CD4-positive, alpha-beta T cell treated with Interleukin-12 subunit alpha and Interleukin-12 subunit beta, for 1 hour (primary cell): ENCODE data around the gene SPRING1.
"Not testable (repeated sequence)": the region's sequence is repeated elsewhere in the genome, so short reads cannot be mapped to it uniquely, and the experiment has no call there.

Experiments
- DNase-seq: peaks from one replicate; pipeline ENCODE4 v3.0.0-alpha.2; 2020

Gene SPRING1, protein sequence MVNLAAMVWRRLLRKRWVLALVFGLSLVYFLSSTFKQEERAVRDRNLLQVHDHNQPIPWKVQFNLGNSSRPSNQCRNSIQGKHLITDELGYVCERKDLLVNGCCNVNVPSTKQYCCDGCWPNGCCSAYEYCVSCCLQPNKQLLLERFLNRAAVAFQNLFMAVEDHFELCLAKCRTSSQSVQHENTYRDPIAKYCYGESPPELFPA

DNA sequence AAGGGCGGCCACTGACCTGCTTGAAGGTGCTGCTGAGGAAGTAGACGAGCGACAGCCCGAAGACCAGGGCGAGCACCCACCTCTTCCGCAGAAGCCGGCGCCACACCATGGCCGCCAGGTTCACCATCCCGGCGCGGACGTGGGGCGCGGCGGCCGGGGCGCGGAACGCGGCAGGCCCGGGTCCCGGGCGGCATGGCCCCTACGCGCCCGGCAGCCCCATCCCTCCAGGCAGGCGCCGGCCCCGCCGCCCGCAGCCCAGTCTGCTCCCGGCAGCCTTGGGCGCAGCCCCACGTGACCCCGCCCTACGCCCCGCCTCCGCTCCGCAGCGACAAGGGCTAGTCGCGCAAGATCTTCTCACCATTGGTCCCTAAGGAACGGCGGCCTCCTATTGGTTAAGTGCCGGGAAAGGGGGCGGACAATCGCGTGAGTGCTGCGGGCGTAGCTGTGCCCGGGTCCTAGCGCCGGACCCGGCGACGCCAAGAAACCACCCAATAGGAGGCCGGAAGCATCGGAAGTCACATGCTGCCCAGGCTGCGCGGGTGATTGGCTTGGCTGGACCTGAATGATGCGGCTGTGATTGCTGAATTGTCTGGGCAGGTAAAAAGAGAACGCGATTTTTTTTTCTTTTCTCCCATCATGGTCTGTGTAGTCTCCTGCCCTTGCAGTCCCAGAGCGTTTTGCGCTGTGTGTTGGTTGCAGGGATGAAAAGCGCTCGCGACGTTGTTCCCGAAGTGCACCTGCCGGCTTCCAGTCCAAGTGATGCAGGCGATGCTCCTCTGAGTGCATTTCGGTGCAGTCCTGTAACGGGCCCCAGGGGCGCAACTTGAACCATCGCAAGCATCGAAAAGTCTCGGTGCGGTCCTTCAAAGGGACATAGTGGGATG is at the start of gene SPRING1, which contains the start of gene RNFT2:
SPRING1 (minus strand) TSS at position 296 of the 884 bp plus-strand sequence; CDS start at position 127, 169 bp downstream.
RNFT2 (plus strand) TSS at position 542 of the 884 bp plus-strand sequence. CDS start 2,183 bp downstream, outside the sequence.
- DNase-seq = peak; percentile 99

DNA sequence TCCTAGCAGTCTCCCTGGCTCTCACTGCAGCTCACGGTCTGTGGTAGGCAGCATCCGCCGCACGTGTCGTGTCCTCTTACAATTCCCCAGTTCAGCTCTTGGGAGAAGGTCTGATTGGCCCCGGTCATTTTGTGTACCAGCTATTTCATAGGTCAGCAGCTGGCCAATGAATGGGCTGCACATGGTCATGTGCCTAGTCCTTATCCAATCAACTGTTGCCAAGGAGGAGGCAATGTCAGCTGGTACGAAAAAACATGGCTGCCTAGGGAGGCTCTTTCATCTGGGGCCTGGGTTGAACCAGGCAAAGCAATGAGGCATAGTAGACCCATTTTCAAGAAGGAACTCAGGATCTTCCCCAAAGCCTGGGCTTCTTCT is 46.4 kb upstream of the SPRING1 start:
- no peak for DNase-seq

DNA sequence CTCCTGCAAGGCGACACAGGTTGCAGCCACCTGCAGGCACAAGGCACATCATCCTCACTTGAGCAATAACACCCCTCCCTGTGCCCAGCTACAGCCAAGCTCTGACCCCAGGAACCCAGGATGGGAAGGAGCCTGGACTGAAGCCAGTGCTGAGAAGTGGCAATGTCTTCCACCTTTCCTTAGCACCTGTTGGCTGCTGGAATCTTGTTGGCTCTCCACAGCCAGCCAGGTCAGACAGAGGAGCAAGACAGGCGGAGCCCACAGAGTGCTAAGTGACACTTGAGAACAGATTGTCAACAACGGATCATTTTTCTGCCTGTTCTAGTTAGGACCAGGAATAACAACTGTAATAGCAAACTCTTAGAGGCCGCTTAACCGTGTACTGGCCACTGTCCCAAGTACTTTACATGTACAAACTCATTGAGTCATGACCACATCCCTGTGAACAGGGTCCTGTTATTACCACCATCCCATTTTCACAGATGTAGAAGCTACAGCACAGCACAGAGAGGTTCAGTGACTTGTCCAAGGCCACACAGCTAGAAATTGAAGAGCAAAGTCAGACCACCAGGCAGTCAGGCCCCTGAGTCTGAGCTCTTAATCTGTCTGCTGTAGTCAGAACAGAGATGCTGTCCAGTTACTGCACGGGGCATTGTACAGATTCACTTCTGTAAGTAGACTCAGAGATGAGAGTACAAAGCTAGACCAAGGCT is 45.8 kb upstream of the SPRING1 start:
- DNase-seq = no peak

DNA sequence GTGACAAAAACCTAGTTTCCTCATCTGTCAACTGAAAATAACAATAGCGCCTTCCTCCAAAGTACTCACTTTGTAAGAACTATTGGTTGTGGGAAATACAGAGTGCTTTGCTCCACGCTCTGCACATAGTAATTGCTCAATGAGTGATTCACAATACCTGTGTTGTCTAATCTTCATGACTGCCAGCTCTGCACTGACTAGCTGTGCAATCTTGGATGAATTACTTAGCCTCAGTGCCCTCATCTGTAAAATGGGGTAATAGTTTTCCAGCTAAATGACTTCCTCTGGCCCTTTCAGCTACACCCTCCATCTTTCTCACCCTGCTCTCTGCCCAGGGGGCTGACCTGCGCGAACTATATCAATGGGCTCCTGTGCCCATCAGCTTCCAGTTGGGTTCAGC is 43.1 kb upstream of the SPRING1 start:
- DNase-seq = no peak

DNA sequence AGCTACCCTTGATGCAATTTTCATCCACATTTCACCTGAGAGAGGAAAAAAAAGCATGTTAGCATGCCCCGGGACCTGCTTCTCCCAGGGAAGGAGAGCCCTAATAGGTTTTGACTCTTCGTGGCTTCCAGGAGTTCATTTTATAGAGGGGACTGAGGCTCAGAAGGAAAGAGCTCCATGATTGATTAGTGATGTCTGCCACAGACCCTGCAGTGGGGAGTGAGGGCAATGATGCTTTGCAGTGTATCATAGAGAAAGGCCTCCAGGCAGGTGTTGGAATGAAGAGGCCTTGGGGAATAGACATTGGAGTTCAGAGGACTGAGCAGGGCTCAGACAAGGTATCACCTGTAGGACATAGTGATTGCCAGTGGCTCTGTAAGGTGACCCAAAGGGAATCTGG is 41.7 kb upstream of the SPRING1 start:
- no peak for DNase-seq

DNA sequence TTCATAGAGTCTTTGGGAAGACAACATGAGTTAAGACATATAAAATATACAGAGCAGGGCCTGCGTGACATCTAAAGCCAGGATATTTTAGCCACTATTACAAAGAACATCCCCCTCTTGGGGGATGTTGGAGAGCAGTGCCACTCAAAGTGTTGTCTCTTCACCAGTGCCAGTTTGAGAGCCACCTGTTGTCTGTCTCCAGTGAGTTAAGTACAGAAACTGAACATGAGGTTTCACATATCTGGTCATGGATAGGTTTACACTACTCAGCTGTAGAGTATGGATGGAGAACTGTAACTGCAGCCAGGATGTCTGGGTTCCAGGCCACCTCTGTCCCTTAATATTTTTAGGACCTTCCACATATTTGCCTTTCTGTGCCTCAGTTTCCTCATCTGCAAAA is 39.4 kb upstream of the SPRING1 start:
- DNase-seq = no peak

DNA sequence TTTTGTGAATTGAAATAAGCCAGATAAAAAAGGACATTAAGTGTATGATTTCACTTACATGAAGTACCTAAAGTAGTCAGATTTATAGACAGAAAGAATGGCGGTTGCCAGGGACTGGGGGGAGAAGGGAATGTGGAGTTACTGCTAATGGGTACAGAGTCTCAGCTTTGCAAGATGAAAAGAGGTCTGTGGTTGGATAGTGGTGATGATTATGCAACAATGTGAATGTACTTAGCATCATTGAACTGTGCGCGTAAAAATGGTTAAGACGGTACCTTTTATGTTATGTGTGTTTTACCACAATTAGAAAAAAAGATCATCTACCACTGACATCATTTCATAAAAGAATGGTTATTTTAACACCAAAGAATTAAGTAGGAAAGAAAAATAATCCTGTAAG is 36.2 kb upstream of the SPRING1 start:
- DNase-seq = no peak

DNA sequence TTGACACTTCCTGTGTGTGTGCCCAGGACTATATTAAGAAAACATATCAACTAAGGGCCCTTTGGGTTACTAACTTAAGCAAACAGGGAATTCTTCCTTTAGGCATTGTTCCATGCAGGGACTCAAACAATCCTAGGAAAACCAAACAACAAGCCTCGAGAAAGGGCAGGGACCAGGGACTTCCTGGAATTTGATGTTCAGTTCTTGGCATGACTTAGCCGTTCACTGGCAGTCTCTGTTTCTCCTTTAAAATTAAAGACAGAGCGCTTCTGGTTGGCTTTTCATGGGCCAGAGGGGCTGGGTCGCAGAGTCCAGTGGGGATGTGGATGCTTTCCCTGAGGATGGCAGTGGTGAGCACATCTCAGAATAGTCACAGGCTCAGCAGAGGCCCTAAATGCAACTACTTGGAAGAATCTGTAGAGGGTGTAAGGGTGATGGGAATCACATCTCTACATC is 35.4 kb upstream of the SPRING1 start:
- no peak for DNase-seq

DNA sequence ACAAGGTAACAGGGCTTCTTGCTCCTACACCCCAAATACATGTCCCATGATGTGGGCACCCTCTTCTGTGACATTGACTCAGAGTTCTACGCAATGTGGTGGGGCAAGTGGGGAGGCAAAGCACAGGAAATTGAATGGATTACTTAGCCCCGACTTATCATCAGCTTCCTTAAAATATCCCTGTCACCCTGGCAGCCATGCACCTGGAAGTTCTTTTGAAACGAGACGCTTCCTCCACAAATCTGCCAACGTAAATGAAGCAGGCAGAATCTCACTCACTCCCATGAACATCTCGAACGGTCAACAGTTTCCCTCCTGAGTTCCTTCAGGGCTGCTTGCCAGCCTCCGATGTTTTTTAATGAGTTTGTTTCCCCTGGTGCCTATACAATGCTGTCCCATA is 33.8 kb upstream of the SPRING1 start:
- DNase-seq = no peak

DNA sequence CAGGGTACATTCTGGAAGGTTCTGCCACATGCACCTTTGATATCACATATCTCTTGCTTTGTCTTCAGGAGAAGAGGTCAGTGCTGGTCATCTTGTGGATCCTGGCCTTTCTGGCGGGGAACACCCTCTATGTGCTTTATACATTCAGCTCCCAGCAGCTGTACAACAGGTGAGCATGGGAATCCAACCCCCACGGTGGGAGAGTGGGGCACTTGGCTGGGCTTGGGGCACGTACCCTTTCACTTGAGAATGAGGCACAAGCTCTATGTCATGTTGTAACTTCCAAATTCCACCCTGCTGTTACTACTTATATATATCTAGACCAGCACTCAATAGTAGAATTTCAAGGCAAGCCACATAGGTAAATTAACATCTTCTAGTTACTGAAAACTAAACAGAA is 28.9 kb upstream of the SPRING1 start:
- no peak for DNase-seq

DNA sequence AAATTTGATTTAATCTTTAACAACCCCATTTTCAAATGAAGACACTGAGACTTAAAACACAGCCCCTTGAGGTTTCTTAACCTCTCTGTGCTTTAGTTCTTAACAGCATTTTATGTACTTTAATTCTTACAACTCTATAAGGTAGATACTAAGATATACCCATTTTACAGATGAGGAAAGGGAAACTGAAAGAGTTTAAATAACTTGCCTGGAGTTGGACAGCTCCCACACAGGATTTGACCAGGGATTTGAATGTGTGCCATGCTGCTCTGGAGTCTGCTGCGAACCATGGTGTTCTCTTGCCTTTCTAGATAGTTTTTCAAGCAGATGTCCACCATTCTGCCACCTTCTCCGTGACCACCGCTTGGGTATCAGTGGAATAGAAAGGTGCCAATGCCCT is 28.4 kb upstream of the SPRING1 start:
- no peak for DNase-seq

DNA sequence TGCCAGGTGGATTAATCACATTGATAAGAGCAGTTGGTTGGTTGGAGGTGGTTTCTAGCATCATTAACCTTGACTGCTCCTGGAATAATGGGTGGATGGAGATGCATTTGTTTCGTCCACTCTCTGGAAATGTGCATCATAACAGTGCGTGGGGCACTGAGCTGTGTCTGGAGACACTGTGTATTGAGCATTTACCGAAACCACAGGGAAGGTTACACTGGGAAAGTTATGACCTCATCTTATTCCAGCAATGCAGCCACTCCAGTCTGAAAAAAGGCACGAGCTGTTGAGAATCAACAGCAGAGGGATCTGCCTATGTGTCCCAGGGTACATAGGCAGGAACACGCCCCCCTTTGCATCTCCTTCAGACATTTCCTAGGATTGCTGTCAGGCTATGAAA is 27.4 kb upstream of the SPRING1 start:
- DNase-seq = no peak

DNA sequence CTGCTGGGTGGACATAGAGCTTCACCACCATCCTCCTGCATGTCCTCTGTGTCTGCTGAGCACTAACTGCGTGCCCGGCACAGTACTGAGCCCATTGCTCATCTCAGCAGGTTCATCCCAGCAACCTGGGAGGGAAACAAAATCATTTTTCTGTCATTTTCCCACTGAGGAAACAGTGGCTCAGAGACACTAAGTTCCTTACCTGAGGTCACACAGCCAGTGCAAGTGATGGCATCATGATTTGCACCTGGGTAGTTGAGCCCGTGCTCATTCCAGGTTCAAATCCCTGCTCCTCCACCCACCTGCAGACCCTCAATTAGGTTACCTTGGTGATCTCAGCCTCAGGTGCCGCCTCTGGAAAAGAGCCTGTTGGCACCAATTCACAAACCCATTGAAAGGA is 23.6 kb upstream of the SPRING1 start:
- no peak for DNase-seq

DNA sequence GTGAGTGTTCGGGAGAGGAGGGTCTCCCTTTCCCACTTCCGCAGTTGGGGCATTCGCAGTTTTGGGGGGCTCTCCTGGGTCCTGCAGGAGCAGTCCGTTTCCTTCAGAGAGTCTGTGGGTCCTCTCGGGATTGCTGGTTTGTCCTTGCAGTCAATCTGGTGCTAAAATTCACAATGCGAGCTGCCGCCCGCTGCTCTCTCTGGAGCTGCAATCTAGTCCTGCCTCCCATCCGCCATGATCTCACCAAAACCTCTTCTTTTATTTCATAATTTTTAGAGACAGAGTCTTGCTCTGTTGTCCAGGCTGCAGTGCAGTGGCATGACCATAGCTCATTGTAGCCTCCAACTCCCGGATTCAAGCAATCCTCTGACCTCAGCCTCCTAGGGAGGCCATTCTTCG is 22.8 kb upstream of the SPRING1 start:
- DNase-seq = no peak

DNA sequence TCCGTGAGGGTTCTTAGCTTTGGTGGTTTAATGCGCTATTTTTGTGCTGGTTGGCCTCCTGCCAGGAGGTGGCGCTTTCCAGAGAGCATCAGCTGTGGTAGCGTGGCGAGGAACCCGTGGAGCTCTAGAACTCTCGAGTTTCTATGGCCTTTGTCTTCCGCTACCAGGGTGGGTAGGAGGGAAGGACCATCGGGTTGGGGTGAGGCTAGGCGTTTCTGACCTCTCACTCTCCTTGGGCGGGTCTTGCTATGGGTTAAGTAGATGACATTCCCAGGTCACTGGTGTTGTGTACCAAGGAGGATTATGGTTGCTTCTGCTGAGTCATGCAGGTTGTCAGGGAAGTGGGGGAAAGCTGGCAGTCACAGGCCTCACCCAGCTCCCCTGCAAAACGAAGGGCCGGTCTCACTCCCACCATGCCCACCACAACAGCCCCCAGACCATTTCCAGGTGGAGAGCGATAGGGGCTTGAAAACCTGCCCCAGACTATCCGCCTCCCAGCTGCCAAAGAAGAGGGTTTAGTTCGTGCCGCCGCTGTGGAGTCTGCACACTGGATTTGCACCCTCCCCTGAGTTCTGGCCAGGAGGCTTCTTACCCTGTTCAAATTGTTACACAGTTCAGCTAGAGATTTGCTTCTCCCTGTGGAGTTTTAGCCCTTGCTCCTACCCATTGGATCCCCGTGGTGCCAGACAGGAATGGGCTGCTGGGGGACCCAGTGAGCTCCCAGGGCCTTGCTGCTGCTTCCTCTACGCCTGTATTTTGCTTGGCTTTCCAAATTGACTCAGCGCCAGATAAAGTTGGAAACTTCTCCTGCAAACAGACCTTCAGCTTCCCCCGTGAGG is 22.1 kb upstream of the SPRING1 start:
- peak; percentile 22 for DNase-seq

DNA sequence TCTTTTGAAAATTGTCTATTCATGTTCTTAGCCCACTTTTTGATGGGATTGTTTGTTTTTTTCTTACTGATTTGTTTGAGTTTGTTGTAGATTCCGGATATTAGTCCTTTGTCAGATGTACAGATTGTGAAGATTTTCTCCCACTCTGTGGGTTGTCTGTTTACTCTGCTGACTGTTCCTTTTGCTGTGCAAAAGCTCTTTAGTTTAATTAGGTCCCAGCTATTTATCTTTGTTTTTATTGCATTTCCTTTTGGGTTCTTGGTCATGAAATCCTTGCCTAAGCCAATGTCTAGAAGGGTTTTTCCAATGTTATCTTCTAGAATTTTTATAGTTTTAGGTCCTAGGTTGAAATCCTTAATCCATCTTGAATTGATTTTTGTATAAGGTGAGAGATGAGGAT is 16.9 kb upstream of the SPRING1 start:
- DNase-seq = not testable (repeated sequence)

DNA sequence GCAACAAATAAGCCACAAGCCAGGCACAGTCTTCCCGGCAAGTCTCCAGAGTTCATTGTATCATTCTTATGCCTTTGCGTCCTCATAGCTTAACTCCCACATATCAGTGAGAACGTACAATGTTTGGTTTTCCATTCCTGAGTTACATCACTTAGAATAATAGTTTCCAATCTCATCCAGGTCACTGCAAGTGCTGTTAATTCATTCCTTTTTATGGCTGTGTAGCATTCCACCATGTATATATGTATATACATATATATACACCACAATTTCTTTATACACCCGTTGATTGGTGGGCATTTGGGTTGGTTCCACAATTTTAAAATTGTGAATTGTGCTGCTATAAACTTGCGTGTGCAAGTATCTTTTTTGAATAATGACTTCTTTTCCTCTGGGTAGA is 16.2 kb upstream of the SPRING1 start:
- not testable (repeated sequence) for DNase-seq

DNA sequence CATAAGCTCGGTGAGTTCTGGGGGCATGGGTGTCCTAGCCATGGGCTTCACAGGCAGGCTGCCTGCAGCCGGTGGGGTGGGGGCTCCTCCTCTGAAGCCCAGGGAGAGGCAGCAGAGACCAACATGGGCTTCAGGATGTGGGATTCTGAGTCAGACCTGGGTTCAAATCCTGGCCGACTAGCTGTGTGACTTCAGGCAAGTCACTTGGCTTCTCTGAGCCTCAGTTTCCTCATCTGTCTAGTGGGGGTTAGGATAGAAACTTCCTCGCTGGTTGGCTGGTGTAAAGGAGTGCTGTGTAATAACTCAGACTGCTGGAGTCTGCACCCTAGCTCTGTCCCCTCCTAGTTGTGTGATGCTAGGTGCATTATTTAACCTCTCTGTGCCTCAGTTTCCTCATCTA is 12.4 kb upstream of the SPRING1 start:
- no peak for DNase-seq

DNA sequence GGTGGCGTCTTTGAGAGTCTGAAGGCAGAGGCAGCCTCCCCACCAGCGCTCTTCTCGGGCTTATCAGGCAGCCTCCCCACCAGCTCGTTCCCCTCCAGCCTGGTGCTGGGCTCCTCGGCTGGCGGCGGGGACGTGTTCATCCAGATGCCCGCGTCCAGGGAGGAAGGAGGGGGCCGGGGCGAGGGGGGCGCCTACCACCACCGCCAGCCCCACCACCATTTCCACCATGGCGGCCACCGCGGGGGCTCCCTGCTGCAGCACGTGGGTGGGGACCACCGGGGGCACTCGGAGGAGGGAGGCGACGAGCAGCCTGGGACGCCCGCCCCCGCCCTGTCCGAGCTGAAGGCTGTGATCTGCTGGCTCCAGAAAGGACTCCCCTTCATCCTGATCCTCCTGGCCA is 12.0 kb upstream of the SPRING1 start:
- DNase-seq = no peak

DNA sequence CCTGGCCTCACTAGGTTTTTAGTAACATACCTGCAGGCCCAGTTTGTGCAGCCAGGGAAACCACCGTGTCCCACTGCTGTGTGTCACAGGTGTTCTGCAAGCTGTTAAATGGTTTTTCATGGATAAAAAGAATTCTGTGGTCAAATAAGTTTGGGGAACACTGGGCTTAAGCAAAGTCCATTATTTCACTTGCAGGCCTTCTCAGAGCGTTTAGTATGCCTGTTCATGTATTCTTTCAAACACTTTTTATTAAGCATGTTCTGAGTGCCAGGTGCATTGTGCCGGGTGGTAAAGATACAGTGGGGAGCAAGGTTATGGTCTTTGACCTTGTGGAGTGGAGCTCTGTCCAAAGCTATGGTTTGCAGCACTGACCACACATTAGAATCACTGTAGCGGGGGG is 7.7 kb upstream of the SPRING1 start:
- DNase-seq = no peak

DNA sequence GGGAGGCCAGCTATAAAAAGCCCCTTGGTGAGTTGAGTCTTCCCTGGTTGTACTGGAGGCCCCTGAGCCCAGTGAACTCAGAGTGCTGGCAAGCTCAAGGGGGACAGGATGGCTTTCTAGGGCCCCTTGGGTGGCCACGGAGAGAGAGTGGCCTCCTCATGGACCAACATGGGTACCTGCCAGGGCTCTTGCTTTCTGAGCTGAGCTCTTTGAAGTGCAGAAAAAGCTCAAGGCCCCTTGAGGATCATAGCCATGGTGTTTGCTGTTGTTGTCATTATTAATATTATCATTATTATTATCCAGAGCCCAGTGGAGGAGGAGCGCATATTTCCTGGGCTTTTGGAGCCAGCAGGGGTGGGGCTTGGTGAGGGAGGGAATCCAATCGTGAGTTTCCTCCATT is 6.9 kb upstream of the SPRING1 start:
- no peak for DNase-seq

DNA sequence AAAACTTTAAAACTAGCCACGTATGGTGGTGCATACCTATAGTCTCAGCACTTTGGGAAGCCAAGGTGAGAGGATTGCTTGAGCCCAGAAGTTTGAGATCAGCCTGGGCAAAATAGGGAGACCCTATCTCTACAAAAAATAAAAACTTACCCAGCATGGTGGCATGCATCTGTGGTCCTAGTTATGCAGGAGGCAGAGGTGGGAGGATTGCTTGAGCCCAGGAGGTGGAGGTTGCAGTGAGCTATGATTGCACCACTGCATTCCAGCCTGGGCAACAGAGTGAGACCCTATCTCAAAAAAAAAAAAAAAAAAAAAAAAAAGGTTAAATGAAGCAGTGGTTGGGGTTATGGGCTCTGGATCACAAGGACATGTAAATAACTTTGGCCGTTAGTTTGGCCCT is 4.9 kb upstream of the SPRING1 start:
- DNase-seq = not testable (repeated sequence)

DNA sequence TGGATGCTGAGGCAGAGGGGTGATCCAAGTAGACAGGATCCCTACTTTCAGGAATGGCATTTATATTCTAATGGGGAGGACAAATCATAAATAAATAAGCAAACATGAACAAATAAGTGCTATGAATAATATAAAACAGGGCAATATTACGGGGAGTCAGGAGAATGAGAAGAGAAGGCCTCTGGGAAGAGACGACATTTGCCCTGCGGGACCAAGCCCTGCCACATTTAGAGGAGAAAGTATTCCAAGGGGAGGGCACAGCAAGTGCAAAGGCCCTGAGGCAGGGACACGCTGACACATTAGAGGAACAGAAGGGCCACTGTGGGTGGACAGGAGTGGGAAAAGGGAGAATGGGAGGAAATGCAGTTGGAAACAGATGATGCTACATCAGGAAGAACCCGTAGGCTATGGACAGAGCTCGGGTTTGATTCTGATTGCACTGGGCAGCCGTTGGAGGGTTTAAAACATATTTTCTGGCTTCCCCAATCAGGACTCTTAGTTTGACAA is 1.6 kb upstream of the SPRING1 start:
- DNase-seq = no peak
